ENCODE measurements around the gene MAPK1IP1L. TPM values are rescaled to one million over a fixed set of nuclear protein-coding genes. Genes with fewer than 3 reads are reported as not detected.
A peak's percentile ranks its signal among the peaks of the same experiment; 100 is the strongest.

MAPK1IP1L gene
- total and polyA plus RNA-seq, 2 of the 4 experiments (the other 2 are of a cell fraction): 44.8 to 168 TPM

GRCh38 chr14:55025948-55026347 is 25.5 kb upstream of the MAPK1IP1L start:
- H3K18ac ChIP-seq (ENCODE audit: low read depth, low read length): no peak overlapping the region
- dilution Hi-C loops (cut with HindIII; ENCODE audit: low sequenced_read_pairs, unreplicated experiment) (no loop called here), intact Hi-C loops (cut with micrococcal nuclease) (loop anchor here (2.0 kb wide), 1 partner anchor 17 kb away; no protein-coding TSS in a partner anchor), in situ Hi-C loops (cut with MboI; ENCODE audit: low sequenced_read_pairs) (no loop called here)
- H3K4ac ChIP-seq (ENCODE audit: low read depth, low read length): no peak overlapping the region
- WGBS, 2 experiments (ENCODE audit: extremely low coverage in 2 of 2, insufficient read length in 1 of 2): 10% methylated on average over 2 of the region's 7 CpGs; no CpG with 5 or more reads in 1 of the 2 experiments
- no peak overlapping the region for H2BK20ac ChIP-seq (ENCODE audit: low read depth, low read length)
- peak overlapping the region; percentile 81; the same call in 1 of the 2 replicates for H3K9ac ChIP-seq (ENCODE audit: low read depth, low read length)
- H4K20me1 ChIP-seq (ENCODE audit: insufficient read depth, low read length): peaks cover 3% of the 10 kb centered on the region; the same call in 1 of the 2 replicates
- H3K36me3 ChIP-seq (ENCODE audit: control insufficient read depth, insufficient read depth, low read length): no peaks in the 10 kb centered on the region; the same call in 1 of the 2 replicates
- BruUV-seq (replicated peaks): no TSS peak
- no peaks in the 10 kb centered on the region for H3K9me1 ChIP-seq (ENCODE audit: insufficient read depth, low read length)
- no peaks in the 10 kb centered on the region for H3K9me3 ChIP-seq (ENCODE audit: control insufficient read depth, insufficient read depth, low read length)
- H4K8ac ChIP-seq (ENCODE audit: low read depth in 2 of 2, low read length in 2 of 2): peak overlapping the region; percentile 78 to 90; a peak in 2 of 4 replicates
- H3K4me1 ChIP-seq (ENCODE audit: control insufficient read depth, insufficient read depth, low read length): peaks cover 5% of the 10 kb centered on the region; the same call in 1 of the 2 replicates
- no peak overlapping the region for H2BK5ac ChIP-seq (ENCODE audit: low read depth, low read length, poor library complexity, severe bottlenecking)
- peak overlapping the region; percentile 67 for H2AFZ ChIP-seq (replicated peaks; ENCODE audit: low read length, poor library complexity)
- ATAC-seq (ENCODE audit: low read depth) (no peak), DNase-seq (no peak)
- H2BK15ac ChIP-seq (ENCODE audit: low read depth, low read length): no peak overlapping the region
- no peak overlapping the region for H2AK9ac ChIP-seq (replicated peaks; ENCODE audit: low read depth, low read length, poor library complexity)
- no peak overlapping the region for H4K91ac ChIP-seq (ENCODE audit: insufficient read depth, low read depth, low read length)
- H3K4me2 ChIP-seq (ENCODE audit: low read depth, low read length): peak overlapping the region; percentile 96
- no peak overlapping the region for H2BK120ac ChIP-seq (ENCODE audit: low read depth, low read length)
- ChIA-PET CTCF (interaction anchor here (2.5 kb wide), 1 partner anchor 8 kb away, joined by 7 read pairs; no protein-coding TSS in a partner anchor), POLR2A (ENCODE audit: unreplicated experiment) (no interaction called here)
- no peaks in the 10 kb centered on the region for H3K27me3 ChIP-seq (ENCODE audit: control insufficient read depth, insufficient read depth, low read length)
- H2AK5ac ChIP-seq (ENCODE audit: low read depth, low read length): no peak overlapping the region
- peaks cover 14 to 56% of the 10 kb centered on the region in 2 experiments for H3K79me1 ChIP-seq (ENCODE audit: low read depth in 1 of 2, low read length in 2 of 2)
- peak overlapping the region; percentile 83; the same call in 1 of the 2 replicates for H3K4me3 ChIP-seq (ENCODE audit: insufficient read depth, low read depth, low read length)
- no peak for TF ChIP-seq POLR2A (IDR thresholded peaks at IDR 0.05; ENCODE audit: low read depth, low read length)
- no peak for TF ChIP-seq BHLHE40 (IDR thresholded peaks at IDR 0.05; ENCODE audit: low read depth, low read length)
- TF ChIP-seq RAD21 (IDR thresholded peaks at IDR 0.05; ENCODE audit: low read length): no peak
- no peak for TF ChIP-seq CTCF (conservative IDR thresholded peaks at IDR 0.05; ENCODE audit: low read depth, low read length)
- TF ChIP-seq CHD1 (IDR thresholded peaks at IDR 0.05; ENCODE audit: low read depth, low read length): no peak
- no peak overlapping the region for H3K27ac ChIP-seq (ENCODE audit: insufficient read depth, low read length)
- peak overlapping the region; percentile 72; the same call in 1 of the 2 replicates for H3K23ac ChIP-seq (ENCODE audit: low read depth, low read length)
- no peak overlapping the region for H4K5ac ChIP-seq (ENCODE audit: low read depth, low read length)
- 0 out of 2 replicates have a peak overlapping the region, but pooled peaks have one; percentile 25 for H3K14ac ChIP-seq (replicated peaks; ENCODE audit: low read depth, low read length)
- H3K56ac ChIP-seq (ENCODE audit: extremely low read depth, insufficient read depth, low read length): no peak overlapping the region; the same call in 1 of the 2 replicates

All from IMR-90 (cell line).